Lower leg skin (tissue), 4 donors: ENCODE results near the gene FRY. TPM values are rescaled to one million over a fixed set of nuclear protein-coding genes. Genes with fewer than 3 reads are reported as not detected.

Experiments used
- DNase-seq, 2 donors: peaks; one replicate each; pipeline ENCODE4 v3.0.0-alpha.2; 2019; ENCODE audit warnings: low spot score in 2 of 2
- H3K4me3 ChIP-seq: fragments of 200-600 bp; sonication (generic); 2 replicates; pipeline ENCODE4 v1.5.1; 2017; ENCODE audit warnings: mild to moderate bottlenecking, low read depth; ENCODE audit not compliant: poor library complexity, severe bottlenecking
- CTCF ChIP-seq, 3 donors: fragments of 450-650 bp; IDR thresholded peaks; one replicate each; pipeline ENCODE4 v1.5.1; 2016; ENCODE audit warnings: antibody characterized with exemption in 3 of 3, mild to moderate bottlenecking in 3 of 3, moderate library complexity in 2 of 3
- POLR2A ChIP-seq, 2 donors: fragments of 450-650 bp; IDR thresholded peaks; one replicate each; pipeline ENCODE4 v1.6.1; 2016 to 2017; ENCODE audit warnings: antibody characterized with exemption in 2 of 2, mild to moderate bottlenecking in 1 of 2, moderate library complexity in 1 of 2
- WGBS, 2 donors: methylation state at CpG; one replicate each; pipeline ENCODE4 v1.1.5; 2018; 5-methylcytosine and 5-hydroxymethylcytosine counted together
- intact Hi-C: fragments of 100-400 bp; cut with DNase I; formaldehyde crosslinking; loops from one replicate; pipeline ENCODE4 v1.15.0; 2023; ENCODE audit warnings: low total_unique reads
- total RNA-seq, 4 donors: library from RNA; depleted of rRNA; stranded (reverse); fragments of >200 nt; gene quantifications; one replicate each; pipeline ENCODE4 v1.1.0, GENCODE V29; 2016

Gene FRY
- total RNA-seq, 4 donors from 2014 or later: 24.9 to 39.6 (median 35.9) TPM

DNA sequence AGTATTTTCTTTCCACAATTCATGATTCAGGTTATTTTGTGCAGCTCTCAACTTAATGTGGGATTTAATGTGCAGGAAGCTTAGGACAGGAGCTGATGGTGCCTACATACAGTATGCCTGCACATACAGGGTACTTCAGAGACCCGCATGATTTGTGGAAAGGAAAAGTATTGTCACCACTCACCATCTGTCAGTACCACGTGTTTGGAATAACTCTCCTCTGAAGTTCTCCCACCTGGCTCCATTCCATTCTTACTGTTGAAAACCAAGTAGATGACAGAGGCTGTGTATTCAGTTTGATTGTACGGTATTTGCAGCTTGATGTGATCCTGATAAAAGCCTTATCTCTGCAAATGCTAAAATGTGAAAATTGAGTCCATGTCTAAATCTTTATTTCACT, 197.9 kb downstream of the FRY start:
- TF ChIP-seq CTCF (IDR thresholded peaks at IDR 0.05) (no peak), POLR2A (IDR thresholded peaks at IDR 0.05) (no peak)
- intact Hi-C loops: no loop called here
- no peak overlapping the region for H3K4me3 ChIP-seq
- no peak for DNase-seq
- 54 to 58% methylated on average over 3 of the region's 3 CpGs for WGBS, 2 donors

GRCh38 chr13:32232263-32232662, 200.7 kb downstream of the FRY start:
- intact Hi-C loops: no loop called here
- DNase-seq: no peak
- TF ChIP-seq CTCF (IDR thresholded peaks at IDR 0.05): no peak
- TF ChIP-seq POLR2A (IDR thresholded peaks at IDR 0.05): no peak
- WGBS, 2 donors: 97 to 99% methylated on average over 3 of the region's 3 CpGs
- H3K4me3 ChIP-seq: no peak overlapping the region

DNA sequence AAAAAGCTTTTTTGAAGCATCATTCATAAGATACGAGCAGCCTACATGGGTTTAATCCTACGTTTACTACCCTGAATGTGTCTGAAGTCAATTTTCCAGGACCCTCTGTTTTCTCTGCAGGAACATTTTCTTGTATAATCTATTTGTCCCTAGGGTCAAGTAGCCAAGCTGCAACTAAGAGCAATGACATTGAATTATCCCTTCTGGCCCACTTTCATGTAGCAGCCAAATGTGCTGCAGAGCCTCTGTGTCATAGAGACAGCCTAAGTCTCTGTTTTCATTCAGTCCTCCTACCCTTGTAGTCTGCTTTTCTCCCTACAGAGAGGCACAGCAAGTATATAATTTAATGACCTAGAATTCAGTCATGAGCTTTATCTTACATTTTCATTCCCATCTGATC, 201.5 kb downstream of the FRY start:
- DNase-seq: no peak
- 90 to 93% methylated on average over 2 of the region's 2 CpGs for WGBS, 2 donors
- no peak for TF ChIP-seq POLR2A (IDR thresholded peaks at IDR 0.05)
- TF ChIP-seq CTCF (IDR thresholded peaks at IDR 0.05): no peak
- H3K4me3 ChIP-seq: no peak overlapping the region
- intact Hi-C loops: no loop called here

GRCh38 chr13:32234914-32235313, 203.3 kb downstream of the FRY start:
- intact Hi-C loops: no loop called here
- DNase-seq: no peak
- 79 to 85% methylated on average over 2 of the region's 2 CpGs for WGBS, 2 donors
- TF ChIP-seq POLR2A (IDR thresholded peaks at IDR 0.05): no peak
- no peak for TF ChIP-seq CTCF (IDR thresholded peaks at IDR 0.05)
- H3K4me3 ChIP-seq: no peak overlapping the region

DNA sequence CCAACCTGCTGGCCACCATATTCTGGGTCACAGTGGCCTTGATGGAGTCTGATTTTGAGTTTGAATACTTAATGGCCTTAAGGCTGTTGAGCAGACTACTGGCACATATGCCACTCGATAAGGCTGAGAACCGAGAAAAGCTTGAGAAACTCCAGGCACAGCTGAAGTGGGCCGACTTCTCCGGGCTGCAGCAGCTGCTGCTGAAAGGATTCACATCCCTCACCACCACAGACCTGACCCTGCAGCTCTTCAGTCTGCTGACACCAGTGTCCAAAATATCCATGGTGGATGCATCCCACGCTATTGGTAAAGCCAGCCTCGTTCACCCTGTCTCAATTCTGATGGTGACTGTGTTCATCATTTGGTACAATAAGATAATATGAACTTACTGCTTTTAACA, 206.1 kb downstream of the FRY start:
- DNase-seq: no peak
- 92 to 97% methylated on average over 6 of the region's 6 CpGs for WGBS, 2 donors
- intact Hi-C loops: no loop called here
- no peak for TF ChIP-seq POLR2A (IDR thresholded peaks at IDR 0.05)
- no peak overlapping the region for H3K4me3 ChIP-seq

DNA sequence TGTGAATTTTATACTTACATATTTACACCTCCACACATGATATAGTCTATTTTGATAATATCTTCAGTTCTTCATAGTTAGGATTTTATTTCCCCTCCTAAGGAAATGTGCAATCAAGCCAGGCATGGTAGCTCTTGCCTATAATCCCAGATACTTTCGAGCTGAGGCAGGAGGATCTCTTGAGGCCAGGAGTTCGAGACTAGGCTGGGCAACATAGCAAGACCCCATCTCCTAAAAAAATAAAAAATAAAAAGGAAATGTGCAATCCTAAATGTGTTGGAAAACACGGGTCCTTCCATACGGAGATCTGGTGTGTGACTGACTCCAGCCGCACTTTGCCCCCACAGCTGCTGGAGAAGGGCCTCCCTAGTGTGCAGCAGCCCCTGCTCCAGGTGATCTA, 212.1 kb downstream of the FRY start:
- H3K4me3 ChIP-seq: no peak overlapping the region
- no peak for TF ChIP-seq POLR2A (IDR thresholded peaks at IDR 0.05)
- TF ChIP-seq CTCF (IDR thresholded peaks at IDR 0.05): no peak
- DNase-seq: no peak
- intact Hi-C loops: no loop called here
- WGBS, 2 donors: 94 to 95% methylated on average over 5 of the region's 5 CpGs
